Measurements from ENCODE around the gene EFNA1.

GRCh38 chr1:155141749-155142148 lies 14.1 kb downstream of the EFNA1 start:
- no peak for TF ChIP-seq CTCF (IDR thresholded peaks at IDR 0.05; ENCODE audit: low read length)
- TF ChIP-seq EZH2 (optimal IDR thresholded peaks at IDR 0.05; ENCODE audit: low read depth, low read length), result no peak
